Fibroblast of mammary gland (primary cell): ENCODE measurements around the gene RAB6B.

Experiments
- DNase-seq: peaks from one replicate; pipeline ENCODE4 v3.0.0-alpha.2; 2010; ENCODE audit warnings: low read depth
- H3K4me3 ChIP-seq: 2 replicates; pipeline ENCODE4 v1.5.1; 2011; ENCODE audit warnings: low read depth, mild to moderate bottlenecking, low read length, moderate library complexity; ENCODE audit not compliant: control insufficient read depth
- CTCF ChIP-seq: conservative IDR thresholded peaks from 2 replicates; pipeline ENCODE4 v1.5.1; 2011; ENCODE audit warnings: low read depth, low read length, inconsistent platforms; ENCODE audit not compliant: control insufficient read depth, insufficient read depth

Gene RAB6B

GRCh38 chr3:133872161-133872560 is 23.5 kb downstream of the RAB6B start:
- no peak overlapping the region for H3K4me3 ChIP-seq
- DNase-seq, result no peak
- TF ChIP-seq CTCF, result no peak

- no peak for TF ChIP-seq CTCF
- no peak for DNase-seq
- H3K4me3 ChIP-seq, result no peak overlapping the region
These were observed 24.2 kb downstream of the RAB6B start for GRCh38 chr3:133871368-133872090.

GRCh38 chr3:133870822-133871221 is 24.9 kb downstream of the RAB6B start:
- H3K4me3 ChIP-seq, result no peak overlapping the region
- no peak for DNase-seq
- TF ChIP-seq CTCF, result no peak

GRCh38 chr3:133869586-133869985 is 26.1 kb downstream of the RAB6B start:
- no peak for DNase-seq
- no peak for TF ChIP-seq CTCF
- H3K4me3 ChIP-seq, result no peak overlapping the region

- TF ChIP-seq CTCF, result no peak
- H3K4me3 ChIP-seq, result no peak overlapping the region
- no peak for DNase-seq
These were observed 26.8 kb downstream of the RAB6B start for GRCh38 chr3:133868758-133869475.

GRCh38 chr3:133868186-133868585 is 27.5 kb downstream of the RAB6B start:
- TF ChIP-seq CTCF, result no peak
- DNase-seq, result no peak
- no peak overlapping the region for H3K4me3 ChIP-seq
